ENCODE measurements around the gene AKAP6. TPM values are rescaled to one million over a fixed set of nuclear protein-coding genes. Genes with fewer than 3 reads are reported as not detected.

The AKAP6 gene
- total RNA-seq, 2 experiments from 2014 or later: 0.13 to 0.72 TPM

GRCh38 chr14:32763673-32764072, 434.6 kb downstream of the AKAP6 start:
- BruUV-seq (replicated peaks): no TSS peak
- no peaks in the 10 kb centered on the region for H3K4me1 ChIP-seq (ENCODE audit: insufficient read depth, low read length, poor library complexity, severe bottlenecking)
- no peak overlapping the region for H2AFZ ChIP-seq (ENCODE audit: low read length)
- H3K27ac ChIP-seq (ENCODE audit: low read depth, low read length, poor library complexity, severe bottlenecking): no peak overlapping the region
- H3K9me3 ChIP-seq (ENCODE audit: low read length): no peaks in the 10 kb centered on the region
- no peak overlapping the region for H3K4me2 ChIP-seq (ENCODE audit: low read length)
- ChIA-PET CTCF (ENCODE audit: unreplicated experiment) (no interaction called here), POLR2A (no interaction called here)
- H3K4me3 ChIP-seq (ENCODE audit: low read depth, low read length, poor library complexity, severe bottlenecking): no peak overlapping the region
- no peaks in the 10 kb centered on the region for H3K36me3 ChIP-seq (ENCODE audit: insufficient read depth, low read length)
- TF ChIP-seq CTCF (conservative IDR thresholded peaks at IDR 0.05; ENCODE audit: low read length) (no peak), EZH2phosphoT487 (IDR thresholded peaks at IDR 0.05; ENCODE audit: borderline replicate concordance, low read depth, low read length) (no peak)
- H3K9me2 ChIP-seq (ENCODE audit: insufficient read depth, low read length): no peaks in the 10 kb centered on the region
- intact Hi-C loops (cut with micrococcal nuclease; ENCODE audit: unreplicated experiment): no loop called here
- H3K79me2 ChIP-seq (ENCODE audit: insufficient read depth, low read depth, low read length): no peaks in the 10 kb centered on the region
- no peak for DNase-seq (ENCODE audit: low spot score)
- no peaks in the 10 kb centered on the region for H4K20me1 ChIP-seq (ENCODE audit: insufficient read depth, low read length)

- Histone ChIP-seq H3K36me3 (ENCODE audit: insufficient read depth, low read length) (no peaks in the 10 kb centered on the region), H4K20me1 (ENCODE audit: insufficient read depth, low read length) (no peaks in the 10 kb centered on the region), H3K4me1 (ENCODE audit: insufficient read depth, low read length, poor library complexity, severe bottlenecking) (no peaks in the 10 kb centered on the region), H3K79me2 (ENCODE audit: insufficient read depth, low read depth, low read length) (no peaks in the 10 kb centered on the region), H3K9me3 (ENCODE audit: low read length) (no peaks in the 10 kb centered on the region), H2AFZ (ENCODE audit: low read length) (no peak overlapping the region), H3K9me2 (ENCODE audit: insufficient read depth, low read length) (no peaks in the 10 kb centered on the region), H3K4me2 (ENCODE audit: low read length) (no peak overlapping the region), H3K27ac (ENCODE audit: low read depth, low read length, poor library complexity, severe bottlenecking) (no peak overlapping the region), H3K4me3 (ENCODE audit: low read depth, low read length, poor library complexity, severe bottlenecking) (no peak overlapping the region)
- ChIA-PET POLR2A (no interaction called here), CTCF (ENCODE audit: unreplicated experiment) (interaction anchor here (0.6 kb wide), 1 partner anchor 488 kb away, joined by 3 read pairs; no protein-coding TSS in a partner anchor)
- BruUV-seq (replicated peaks): no TSS peak
- no peak for DNase-seq (ENCODE audit: low spot score)
- TF ChIP-seq CTCF (conservative IDR thresholded peaks at IDR 0.05; ENCODE audit: low read length) (no peak), EZH2phosphoT487 (IDR thresholded peaks at IDR 0.05; ENCODE audit: borderline replicate concordance, low read depth, low read length) (no peak)
- intact Hi-C loops (cut with micrococcal nuclease; ENCODE audit: unreplicated experiment): no loop called here
These were observed 435.0 kb downstream of the AKAP6 start for GRCh38 chr14:32764131-32764530.

GRCh38 chr14:32770422-32770821, 441.3 kb downstream of the AKAP6 start:
- POLR2A ChIA-PET: interaction anchor here (0.6 kb wide), 1 partner anchor 111 kb away, joined by 3 read pairs; no protein-coding TSS in a partner anchor

More at GRCh38 chr14:32770422-32770821, 441.3 kb downstream of the AKAP6 start:
- H3K4me1 ChIP-seq (ENCODE audit: insufficient read depth, low read length, poor library complexity, severe bottlenecking): no peaks in the 10 kb centered on the region
- no peaks in the 10 kb centered on the region for H3K36me3 ChIP-seq (ENCODE audit: insufficient read depth, low read length)
- H3K4me2 ChIP-seq (ENCODE audit: low read length): no peak overlapping the region
- H3K79me2 ChIP-seq (ENCODE audit: insufficient read depth, low read depth, low read length): no peaks in the 10 kb centered on the region
- no peaks in the 10 kb centered on the region for H3K9me3 ChIP-seq (ENCODE audit: low read length)
- H3K27ac ChIP-seq (ENCODE audit: low read depth, low read length, poor library complexity, severe bottlenecking): no peak overlapping the region
- no peak for DNase-seq (ENCODE audit: low spot score)
- no peak overlapping the region for H2AFZ ChIP-seq (ENCODE audit: low read length)
- BruUV-seq (replicated peaks): no TSS peak
- no peak overlapping the region for H3K4me3 ChIP-seq (ENCODE audit: low read depth, low read length, poor library complexity, severe bottlenecking)
- H3K9me2 ChIP-seq (ENCODE audit: insufficient read depth, low read length): no peaks in the 10 kb centered on the region
- intact Hi-C loops (cut with micrococcal nuclease; ENCODE audit: unreplicated experiment): no loop called here
- no peaks in the 10 kb centered on the region for H4K20me1 ChIP-seq (ENCODE audit: insufficient read depth, low read length)
- TF ChIP-seq EZH2phosphoT487 (IDR thresholded peaks at IDR 0.05; ENCODE audit: borderline replicate concordance, low read depth, low read length) (no peak), CTCF (conservative IDR thresholded peaks at IDR 0.05; ENCODE audit: low read length) (no peak)
- CTCF ChIA-PET (ENCODE audit: unreplicated experiment): no interaction called here

Data from OCI-LY7 (cell line).